Mammary epithelial cell (primary cell): ENCODE measurements around the gene KIFC1.
"Not testable (repeated sequence)": the region's sequence is repeated elsewhere in the genome, so short reads cannot be mapped to it uniquely, and the experiment has no call there.

ENCODE experiments used
- CTCF ChIP-seq, 2 donors: IDR thresholded peaks in 1 of 2; conservative IDR thresholded peaks in 1 of 2; 2 replicates each; pipeline ENCODE4 v1.5.1; 2011 to 2012; ENCODE audit warnings: inconsistent platforms in 2 of 2, low read length in 2 of 2, mild to moderate bottlenecking in 2 of 2, control low read depth in 1 of 2, low read depth in 1 of 2; ENCODE audit not compliant: insufficient read depth in 1 of 2; ENCODE audit errors: extremely low read depth in 1 of 2
- EZH2 ChIP-seq: IDR thresholded peaks from 2 replicates; pipeline ENCODE4 v1.6.1; 2012; ENCODE audit warnings: low read length, inconsistent platforms, borderline replicate concordance

- TF ChIP-seq CTCF (conservative IDR thresholded peaks at IDR 0.05 in 1 of 2, IDR thresholded peaks at IDR 0.05 in 1 of 2; ENCODE audit: extremely low read depth in 1 of 2, insufficient read depth in 1 of 2, low read depth in 1 of 2, low read length in 2 of 2); EZH2: not testable (repeated sequence)
These were observed 8.3 kb downstream of the KIFC1 start for GRCh38 chr6:33399881-33400280.
